ENCODE measurements around the gene EGFR.

The EGFR gene

GRCh38 chr7:54996391-54996790 is 22.4 kb upstream of the EGFR start:
- Histone ChIP-seq H3K9me3 (replicated peaks in 1 of 11) (no peaks in the 10 kb centered on the region), H3K4me2 (no peak overlapping the region), H3K27me3 (0 out of 22 replicates have a peak, but pooled peaks cover 0 to 4% (median 0%) of the 10 kb centered on the region in 11 experiments), H4K20me1 (no peaks in the 10 kb centered on the region), H3K36me3 (no peaks in the 10 kb centered on the region), H3K9ac (no peak overlapping the region), H3K4me1 (peaks cover 0 to 7% (median 0%) of the 10 kb centered on the region in 10 experiments; a peak in 4 of 20 replicates), H3K27ac (no peak overlapping the region), H3K4me3 (no peak overlapping the region)
- no peak for TF ChIP-seq Cebpa-rat (IDR thresholded peaks at IDR 0.05)

DNA sequence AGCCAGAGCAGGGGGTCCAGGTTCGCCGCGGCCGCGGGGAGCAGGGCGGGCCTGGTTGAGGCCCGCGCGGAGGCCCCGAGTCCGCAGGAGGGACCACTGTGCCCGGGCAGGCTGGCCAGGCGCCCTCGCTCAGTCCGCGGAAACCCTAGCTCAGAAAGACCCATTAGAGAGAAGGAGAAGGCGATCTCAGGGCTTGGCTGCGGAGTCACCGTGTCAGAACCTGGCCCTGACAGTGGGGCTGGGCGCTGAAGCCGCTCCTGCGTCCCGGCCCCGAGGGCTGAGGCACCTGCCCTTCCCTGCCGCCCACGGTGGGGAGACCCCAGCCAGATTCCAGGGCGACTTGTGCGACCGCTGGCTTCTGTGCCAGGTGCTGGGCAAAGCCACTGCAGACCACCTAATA is 14.2 kb upstream of the EGFR start:
- H4K20me1 ChIP-seq: no peaks in the 10 kb centered on the region
- H3K4me3 ChIP-seq: no peak overlapping the region
- TF ChIP-seq Cebpa-rat (IDR thresholded peaks at IDR 0.05): no peak
- no peak overlapping the region for H3K9ac ChIP-seq
- no peaks in the 10 kb centered on the region for H3K27me3 ChIP-seq
- no peak overlapping the region for H3K27ac ChIP-seq
- no peak overlapping the region for H3K4me2 ChIP-seq
- peaks cover 0 to 11% (median 0%) of the 10 kb centered on the region in 11 experiments; a peak in 4 of 22 replicates for H3K9me3 ChIP-seq (replicated peaks in 1 of 11)
- H3K4me1 ChIP-seq: no peaks in the 10 kb centered on the region
- H3K36me3 ChIP-seq: no peaks in the 10 kb centered on the region

- no peak overlapping the region for H3K27ac ChIP-seq
- H3K36me3 ChIP-seq: no peaks in the 10 kb centered on the region
- H3K9ac ChIP-seq: no peak overlapping the region
- H3K9me3 ChIP-seq (replicated peaks in 1 of 11): peaks cover 0 to 11% (median 0%) of the 10 kb centered on the region in 11 experiments; a peak in 4 of 22 replicates
- H3K4me1 ChIP-seq: no peaks in the 10 kb centered on the region
- H4K20me1 ChIP-seq: no peaks in the 10 kb centered on the region
- H3K4me2 ChIP-seq: no peak overlapping the region
- H3K4me3 ChIP-seq: no peak overlapping the region
- no peak for TF ChIP-seq Cebpa-rat (IDR thresholded peaks at IDR 0.05)
- no peaks in the 10 kb centered on the region for H3K27me3 ChIP-seq
These were observed 13.5 kb upstream of the EGFR start for GRCh38 chr7:55005241-55005851.

- Histone ChIP-seq H3K4me1 (no peaks in the 10 kb centered on the region), H3K4me2 (no peak overlapping the region), H3K9me3 (replicated peaks in 1 of 11) (peaks cover 0 to 11% (median 0%) of the 10 kb centered on the region in 11 experiments; a peak in 4 of 22 replicates), H3K9ac (no peak overlapping the region), H3K27me3 (no peaks in the 10 kb centered on the region), H4K20me1 (no peaks in the 10 kb centered on the region), H3K36me3 (no peaks in the 10 kb centered on the region), H3K27ac (no peak overlapping the region), H3K4me3 (no peak overlapping the region)
- no peak for TF ChIP-seq Cebpa-rat (IDR thresholded peaks at IDR 0.05)
These were observed 12.3 kb upstream of the EGFR start for GRCh38 chr7:55006499-55006898.

DNA sequence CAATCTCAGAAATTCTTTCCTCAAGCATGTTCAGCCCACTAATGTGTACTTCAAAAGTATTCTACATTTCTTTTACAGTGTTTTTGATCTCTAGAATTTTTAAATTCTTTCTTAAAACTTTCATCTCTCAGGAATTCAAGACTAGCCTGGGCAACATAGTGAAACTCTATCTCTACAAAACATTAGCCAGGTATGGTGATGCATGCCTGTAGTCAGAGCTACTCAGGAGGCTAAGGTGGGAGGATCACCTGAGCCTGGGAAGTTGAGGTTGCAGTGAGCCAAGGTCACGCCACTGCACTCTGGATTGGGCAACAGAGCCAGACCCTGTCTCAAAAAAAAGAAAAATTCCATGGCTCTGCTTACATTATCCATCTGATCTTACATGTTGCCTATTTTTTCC is 5.0 kb upstream of the EGFR start:
- peaks cover 3 to 13% (median 6%) of the 10 kb centered on the region in 11 experiments; a peak in 17 of 22 replicates for H3K9me3 ChIP-seq (replicated peaks in 1 of 11)
- no peaks in the 10 kb centered on the region; a peak in 1 of 22 replicates for H3K27me3 ChIP-seq
- no peak overlapping the region for H3K4me2 ChIP-seq
- no peak overlapping the region for H3K27ac ChIP-seq
- no peak overlapping the region for H3K4me3 ChIP-seq
- no peak overlapping the region for H3K9ac ChIP-seq
- no peak for TF ChIP-seq Cebpa-rat (IDR thresholded peaks at IDR 0.05)
- no peaks in the 10 kb centered on the region for H3K4me1 ChIP-seq
- no peaks in the 10 kb centered on the region for H4K20me1 ChIP-seq
- H3K36me3 ChIP-seq: no peaks in the 10 kb centered on the region

DNA sequence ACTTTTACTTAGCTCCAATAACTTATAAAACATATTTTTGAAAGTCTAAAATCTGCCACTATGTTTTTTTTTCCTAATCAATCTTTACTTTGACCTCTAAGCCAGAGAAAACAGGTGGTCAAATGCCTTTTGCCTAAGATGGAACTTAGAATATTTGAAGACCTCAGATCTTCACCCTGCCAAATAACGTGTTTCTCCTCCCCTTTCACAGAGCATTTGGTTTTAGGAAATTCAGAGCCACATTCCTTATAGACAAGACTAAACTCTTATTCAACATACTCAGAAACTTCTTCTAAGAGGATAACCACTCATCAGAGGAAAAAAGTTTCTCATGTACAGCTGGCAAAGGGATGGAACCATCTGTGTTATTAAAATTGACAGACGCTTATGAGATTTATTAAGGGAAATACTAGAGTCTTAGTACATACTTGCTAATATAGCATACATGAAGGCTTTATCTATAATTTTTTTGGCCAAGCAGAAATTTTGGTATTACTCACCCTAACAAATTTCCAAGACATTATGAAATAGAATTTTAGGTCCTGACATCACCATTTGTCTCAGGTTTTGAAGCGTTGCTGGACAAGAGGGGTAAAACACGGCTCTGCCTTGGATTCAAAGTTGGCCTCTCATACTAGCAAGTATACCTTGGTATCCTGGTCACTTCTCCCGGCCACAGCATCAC is 2.6 kb upstream of the EGFR start:
- TF ChIP-seq Cebpa-rat (IDR thresholded peaks at IDR 0.05): no peak
- H3K27ac ChIP-seq: no peak overlapping the region

GRCh38 chr7:55016746-55017090 is 2.1 kb upstream of the EGFR start:
- Histone ChIP-seq H3K36me3 (no peaks in the 10 kb centered on the region), H3K27me3 (no peaks in the 10 kb centered on the region; a peak in 1 of 22 replicates), H4K20me1 (no peaks in the 10 kb centered on the region), H3K9ac (no peak overlapping the region), H3K9me3 (replicated peaks in 1 of 11) (peaks cover 18 to 27% (median 24%) of the 10 kb centered on the region in 11 experiments), H3K27ac (no peak overlapping the region), H3K4me2 (no peak overlapping the region), H3K4me1 (no peaks in the 10 kb centered on the region), H3K4me3 (no peak overlapping the region)
- TF ChIP-seq Cebpa-rat (IDR thresholded peaks at IDR 0.05): no peak

More for the DNA sequence above, 2.6 kb upstream of the EGFR start:
- H4K20me1 ChIP-seq: no peaks in the 10 kb centered on the region
- H3K9me3 ChIP-seq (replicated peaks in 1 of 11): peaks cover 18 to 27% (median 24%) of the 10 kb centered on the region in 11 experiments
- H3K4me2 ChIP-seq: no peak overlapping the region
- no peak overlapping the region for H3K9ac ChIP-seq
- no peaks in the 10 kb centered on the region for H3K36me3 ChIP-seq
- no peak overlapping the region for H3K4me3 ChIP-seq
- H3K4me1 ChIP-seq: no peaks in the 10 kb centered on the region
- H3K27me3 ChIP-seq: no peaks in the 10 kb centered on the region; a peak in 1 of 22 replicates

GRCh38 chr7:55017841-55018240 is 976 bp upstream of the EGFR start:
- H3K4me2 ChIP-seq: no peak overlapping the region
- no peaks in the 10 kb centered on the region for H3K4me1 ChIP-seq
- no peak overlapping the region for H3K4me3 ChIP-seq
- H3K27me3 ChIP-seq: no peaks in the 10 kb centered on the region; a peak in 1 of 22 replicates
- H4K20me1 ChIP-seq: no peaks in the 10 kb centered on the region
- no peak overlapping the region for H3K27ac ChIP-seq
- H3K9ac ChIP-seq: no peak overlapping the region
- H3K9me3 ChIP-seq (replicated peaks in 1 of 11): peaks cover 18 to 27% (median 24%) of the 10 kb centered on the region in 11 experiments
- TF ChIP-seq Cebpa-rat (IDR thresholded peaks at IDR 0.05): no peak
- no peaks in the 10 kb centered on the region for H3K36me3 ChIP-seq

DNA sequence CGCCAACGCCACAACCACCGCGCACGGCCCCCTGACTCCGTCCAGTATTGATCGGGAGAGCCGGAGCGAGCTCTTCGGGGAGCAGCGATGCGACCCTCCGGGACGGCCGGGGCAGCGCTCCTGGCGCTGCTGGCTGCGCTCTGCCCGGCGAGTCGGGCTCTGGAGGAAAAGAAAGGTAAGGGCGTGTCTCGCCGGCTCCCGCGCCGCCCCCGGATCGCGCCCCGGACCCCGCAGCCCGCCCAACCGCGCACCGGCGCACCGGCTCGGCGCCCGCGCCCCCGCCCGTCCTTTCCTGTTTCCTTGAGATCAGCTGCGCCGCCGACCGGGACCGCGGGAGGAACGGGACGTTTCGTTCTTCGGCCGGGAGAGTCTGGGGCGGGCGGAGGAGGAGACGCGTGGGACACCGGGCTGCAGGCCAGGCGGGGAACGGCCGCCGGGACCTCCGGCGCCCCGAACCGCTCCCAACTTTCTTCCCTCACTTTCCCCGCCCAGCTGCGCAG is 424 bp downstream of the EGFR start:
- H3K4me1 ChIP-seq: no peaks in the 10 kb centered on the region
- H3K36me3 ChIP-seq: no peaks in the 10 kb centered on the region
- H3K9me3 ChIP-seq (replicated peaks in 1 of 11): peaks cover 17 to 27% (median 23%) of the 10 kb centered on the region in 11 experiments
- no peak overlapping the region for H3K27ac ChIP-seq
- H3K4me3 ChIP-seq: no peak overlapping the region
- no peak overlapping the region for H3K4me2 ChIP-seq
- no peak for TF ChIP-seq Cebpa-rat (IDR thresholded peaks at IDR 0.05)
- H4K20me1 ChIP-seq: no peaks in the 10 kb centered on the region
- no peak overlapping the region for H3K9ac ChIP-seq
- H3K27me3 ChIP-seq: no peaks in the 10 kb centered on the region

Measured in BLaER1 treated with 17β-estradiol and CSF1 and Interleukin-3, amounts not matched to agents 10 nM and 100 nM (cell line).